H9 (cell line): ENCODE data around the gene COL27A1. TPM values are rescaled to one million over a fixed set of nuclear protein-coding genes. Genes with fewer than 3 reads are reported as not detected.

ENCODE experiments used
- DNase-seq: peaks from one replicate; pipeline ENCODE4 v3.0.0-alpha.2; 2017
- H2AFZ ChIP-seq: one replicate; pipeline ENCODE4 v1.6.1; 2013; ENCODE audit warnings: mild to moderate bottlenecking, low read length, control low read depth, moderate library complexity
- H2AK5ac ChIP-seq: 2 replicates; pipeline ENCODE4 v1.6.1; 2013; ENCODE audit warnings: low read length, control low read depth, mixed read lengths; ENCODE audit not compliant: insufficient read length
- H2BK120ac ChIP-seq: one replicate; pipeline ENCODE4 v1.6.1; 2013; ENCODE audit warnings: low read depth, mild to moderate bottlenecking, low read length, control low read depth, inconsistent platforms; ENCODE audit not compliant: poor library complexity, severe bottlenecking
- H2BK12ac ChIP-seq: 2 replicates; pipeline ENCODE4 v1.6.1; 2013; ENCODE audit warnings: low read length, control low read depth, mixed read lengths, low read depth; ENCODE audit not compliant: insufficient read length
- H2BK15ac ChIP-seq: 2 replicates; pipeline ENCODE4 v1.6.1; 2013; ENCODE audit warnings: low read depth, low read length, control low read depth
- H2BK20ac ChIP-seq: one replicate; pipeline ENCODE4 v1.6.1; 2013; ENCODE audit warnings: low read depth, mild to moderate bottlenecking, low read length, control low read depth, inconsistent platforms; ENCODE audit not compliant: poor library complexity, severe bottlenecking
- H2BK5ac ChIP-seq: 2 replicates; pipeline ENCODE4 v1.6.1; 2013; ENCODE audit warnings: low read length, control low read depth, mixed read lengths; ENCODE audit not compliant: insufficient read length
- H3K14ac ChIP-seq: 2 replicates; pipeline ENCODE4 v1.6.1; 2013; ENCODE audit warnings: low read length, control low read depth; ENCODE audit not compliant: insufficient read depth
- H3K18ac ChIP-seq: 2 replicates; pipeline ENCODE4 v1.6.1; 2013; ENCODE audit warnings: low read depth, mild to moderate bottlenecking, mixed read lengths, low read length, control low read depth; ENCODE audit not compliant: insufficient read length
- H3K23ac ChIP-seq: 2 replicates; pipeline ENCODE4 v1.6.1; 2013; ENCODE audit warnings: low read length, control low read depth, mixed read lengths, low read depth; ENCODE audit not compliant: insufficient read length
- H3K23me2 ChIP-seq: 2 replicates; pipeline ENCODE4 v1.6.1; 2013; ENCODE audit warnings: low read depth, mild to moderate bottlenecking, mixed read lengths, low read length, control low read depth; ENCODE audit not compliant: insufficient read length, poor library complexity, severe bottlenecking
- H3K27ac ChIP-seq: 2 replicates; pipeline ENCODE4 v1.5.1; 2013; ENCODE audit warnings: low read length, control low read depth, mixed read lengths, low read depth; ENCODE audit not compliant: insufficient read length
- H3K27me3 ChIP-seq: 2 replicates; pipeline ENCODE4 v1.6.1; 2013; ENCODE audit warnings: low read length, control low read depth, inconsistent platforms; ENCODE audit not compliant: insufficient read depth
- H3K4ac ChIP-seq: 2 replicates; pipeline ENCODE4 v1.6.1; 2013; ENCODE audit warnings: low read depth, mild to moderate bottlenecking, control low read depth, inconsistent platforms, low read length, moderate library complexity
- H3K4me1 ChIP-seq: 2 replicates; pipeline ENCODE4 v1.6.1; 2013; ENCODE audit warnings: low read length, control low read depth, inconsistent platforms; ENCODE audit not compliant: insufficient read depth
- H3K4me2 ChIP-seq: 2 replicates; pipeline ENCODE4 v1.6.1; 2013; ENCODE audit warnings: low read length, control low read depth, mixed read lengths; ENCODE audit not compliant: insufficient read length, insufficient read depth
- H3K56ac ChIP-seq: 2 replicates; pipeline ENCODE4 v1.6.1; 2013; ENCODE audit warnings: low read depth, mild to moderate bottlenecking, mixed read lengths, low read length, control low read depth; ENCODE audit not compliant: insufficient read length
- H3K79me1 ChIP-seq: 2 replicates; pipeline ENCODE4 v1.6.1; 2013; ENCODE audit warnings: low read depth, mild to moderate bottlenecking, moderate library complexity, low read length, control low read depth, inconsistent platforms; ENCODE audit not compliant: insufficient read depth, poor library complexity, severe bottlenecking
- H3K79me2 ChIP-seq: 2 replicates; pipeline ENCODE4 v1.6.1; 2013; ENCODE audit warnings: low read length, control low read depth, inconsistent platforms; ENCODE audit not compliant: insufficient read depth
- H3K9ac ChIP-seq: 2 replicates; pipeline ENCODE4 v1.6.1; 2013; ENCODE audit warnings: low read length, control low read depth, mixed read lengths; ENCODE audit not compliant: insufficient read length; ENCODE audit errors: extremely low read depth
- H3K9me3 ChIP-seq: one replicate; pipeline ENCODE4 v1.6.1; 2013; ENCODE audit warnings: low read depth, low read length, inconsistent platforms; ENCODE audit not compliant: control insufficient read depth
- H3T11ph ChIP-seq: one replicate; pipeline ENCODE4 v1.6.1; 2013; ENCODE audit warnings: mild to moderate bottlenecking, low read length, control low read depth, inconsistent platforms
- H4K20me1 ChIP-seq: one replicate; pipeline ENCODE4 v1.6.1; 2013; ENCODE audit not compliant: control insufficient read depth, insufficient read length, insufficient read depth
- H4K5ac ChIP-seq: 2 replicates; pipeline ENCODE4 v1.6.1; 2013; ENCODE audit warnings: low read depth, mild to moderate bottlenecking, mixed read lengths, low read length, control low read depth; ENCODE audit not compliant: insufficient read length
- H4K8ac ChIP-seq: replicated peaks from 2 replicates; pipeline ENCODE4 v1.6.1; 2013; ENCODE audit warnings: low read length, control low read depth, mixed read lengths, low read depth; ENCODE audit not compliant: insufficient read length
- H4K91ac ChIP-seq: 2 replicates; pipeline ENCODE4 v1.6.1; 2013; ENCODE audit warnings: low read depth, mild to moderate bottlenecking, moderate library complexity, mixed read lengths, low read length, control low read depth; ENCODE audit not compliant: insufficient read length
- H3K27ac Mint-ChIP-seq, 3 experiments: 2 replicates in 2 of 3; 3 replicates in 1 of 3; pipeline ENCODE4 v1.8.0; 2020 to 2021; ENCODE audit warnings: mixed read lengths in 3 of 3, mild to moderate bottlenecking in 1 of 3, moderate library complexity in 1 of 3
- H3K27me3 Mint-ChIP-seq: 2 replicates; pipeline ENCODE4 v1.8.0; 2021; ENCODE audit warnings: low read depth, mild to moderate bottlenecking, moderate library complexity, mixed read lengths
- H3K36me3 Mint-ChIP-seq, 3 experiments: 2 replicates in 2 of 3; 3 replicates in 1 of 3; pipeline ENCODE4 v1.8.0; 2020 to 2021; ENCODE audit warnings: low read depth in 3 of 3, mixed read lengths in 3 of 3; ENCODE audit not compliant: insufficient read depth in 1 of 3
- H3K4me1 Mint-ChIP-seq, 2 experiments: 2 replicates each; pipeline ENCODE4 v1.8.0; 2020; ENCODE audit warnings: mixed read lengths in 2 of 2
- H3K4me3 Mint-ChIP-seq, 2 experiments: 2 replicates in 1 of 2; 3 replicates in 1 of 2; pipeline ENCODE4 v1.8.0; 2020 to 2021; ENCODE audit warnings: mild to moderate bottlenecking in 2 of 2, mixed read lengths in 2 of 2, moderate library complexity in 1 of 2
- H3K9me3 Mint-ChIP-seq, 2 experiments: 2 replicates in 1 of 2; 3 replicates in 1 of 2; pipeline ENCODE4 v1.8.0; 2020; ENCODE audit warnings: mild to moderate bottlenecking in 2 of 2, mixed read lengths in 2 of 2, moderate library complexity in 1 of 2
- WGBS: extraction: QIAGEN DNeasy Blood & Tissue Kit; methylation state at CpG from one replicate; pipeline ENCODE4 v1.1.7; 2013; ENCODE audit warnings: missing lambda C conversion rate, low lambda C conversion rate, mixed read lengths; ENCODE audit not compliant: insufficient read length; ENCODE audit errors: extremely low coverage; 5-methylcytosine and 5-hydroxymethylcytosine counted together
- total RNA-seq: library from RNA; stranded (reverse); gene quantifications from 2 replicates; pipeline ENCODE4 v1.2.1, GENCODE V29; 2021
- TF ChIP-seq, protein P1 (sequence below): fragments of 200-600 bp; sonication (generic); conservative IDR thresholded peaks from 3 replicates; pipeline ENCODE4 v1.8.0; 2021; ENCODE audit warnings: antibody characterized with exemption, mild to moderate bottlenecking

COL27A1 gene
- total RNA-seq, 1 experiment from 2014 or later: 17.9 TPM

DNA sequence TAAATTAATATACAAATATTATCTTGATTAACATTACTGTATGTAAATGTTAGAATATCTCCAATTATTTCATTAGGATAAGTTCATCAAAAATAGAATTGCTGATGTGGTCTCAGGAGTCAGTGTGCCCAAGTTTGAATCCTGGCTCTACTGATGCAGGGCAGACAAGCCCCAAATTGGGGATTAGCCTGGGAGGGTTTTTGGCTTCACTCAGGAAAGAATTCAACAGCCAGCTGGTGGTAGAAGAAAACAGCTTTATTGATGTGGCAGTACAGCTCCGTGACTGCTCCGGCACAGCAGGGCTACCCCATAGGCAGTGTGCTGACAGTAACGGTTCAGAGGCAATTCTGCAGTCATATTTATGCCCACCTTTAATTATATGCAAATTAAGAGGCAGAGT is 32.5 kb downstream of the COL27A1 start:
- Histone ChIP-seq H2BK20ac (no peak overlapping the region), H4K20me1 (peaks cover 2% of the 10 kb centered on the region), H2BK5ac (no peak overlapping the region), H2BK15ac (no peak overlapping the region), H2BK12ac (no peak overlapping the region), H3K4me2 (no peak overlapping the region), H3K27ac (no peak overlapping the region), H3K4me1 (no peaks in the 10 kb centered on the region), H3T11ph (no peak overlapping the region), H3K27me3 (no peaks in the 10 kb centered on the region), H3K9me3 (no peaks in the 10 kb centered on the region), H3K4ac (no peak overlapping the region), H3K79me2 (no peaks in the 10 kb centered on the region; the same call in 1 of the 2 replicates), H4K8ac (no peak overlapping the region), H4K91ac (no peak overlapping the region), H3K79me1 (no peaks in the 10 kb centered on the region), H3K14ac (no peak overlapping the region), H3K18ac (no peak overlapping the region), H2AFZ (no peak overlapping the region), H3K9ac (no peak overlapping the region), H2BK120ac (no peak overlapping the region), H2AK5ac (no peak overlapping the region), H3K23me2 (no peaks in the 10 kb centered on the region), H3K23ac (no peak overlapping the region), H4K5ac (no peak overlapping the region), H3K56ac (no peak overlapping the region)
- Mint-ChIP-seq H3K27me3 (no peaks in the 10 kb centered on the region; the same call in 1 of the 2 replicates), H3K36me3 (peaks cover 9 to 18% (median 11%) of the 10 kb centered on the region in 3 experiments), H3K4me1 (0 out of 4 replicates have a peak, but pooled peaks cover 0 to 2% of the 10 kb centered on the region in 2 experiments), H3K4me3 (no peak overlapping the region), H3K27ac (no peak overlapping the region), H3K9me3 (peaks cover 7 to 16% of the 10 kb centered on the region in 2 experiments; a peak in 4 of 5 replicates)
- no peak for DNase-seq
- TF ChIP-seq, protein P1, sequence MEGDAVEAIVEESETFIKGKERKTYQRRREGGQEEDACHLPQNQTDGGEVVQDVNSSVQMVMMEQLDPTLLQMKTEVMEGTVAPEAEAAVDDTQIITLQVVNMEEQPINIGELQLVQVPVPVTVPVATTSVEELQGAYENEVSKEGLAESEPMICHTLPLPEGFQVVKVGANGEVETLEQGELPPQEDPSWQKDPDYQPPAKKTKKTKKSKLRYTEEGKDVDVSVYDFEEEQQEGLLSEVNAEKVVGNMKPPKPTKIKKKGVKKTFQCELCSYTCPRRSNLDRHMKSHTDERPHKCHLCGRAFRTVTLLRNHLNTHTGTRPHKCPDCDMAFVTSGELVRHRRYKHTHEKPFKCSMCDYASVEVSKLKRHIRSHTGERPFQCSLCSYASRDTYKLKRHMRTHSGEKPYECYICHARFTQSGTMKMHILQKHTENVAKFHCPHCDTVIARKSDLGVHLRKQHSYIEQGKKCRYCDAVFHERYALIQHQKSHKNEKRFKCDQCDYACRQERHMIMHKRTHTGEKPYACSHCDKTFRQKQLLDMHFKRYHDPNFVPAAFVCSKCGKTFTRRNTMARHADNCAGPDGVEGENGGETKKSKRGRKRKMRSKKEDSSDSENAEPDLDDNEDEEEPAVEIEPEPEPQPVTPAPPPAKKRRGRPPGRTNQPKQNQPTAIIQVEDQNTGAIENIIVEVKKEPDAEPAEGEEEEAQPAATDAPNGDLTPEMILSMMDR: no peak
- WGBS: no CpG with 5 or more reads among the region's 3 CpGs
